Fibroblast of villous mesenchyme (primary cell): ENCODE data around the gene ARPC2. TPM values are rescaled to one million over a fixed set of nuclear protein-coding genes. Genes with fewer than 3 reads are reported as not detected.

Experiments used
- DNase-seq: peaks from one replicate; pipeline ENCODE4 v3.0.0-alpha.2; 2010; ENCODE audit warnings: low read depth
- H3K4me3 ChIP-seq: 2 replicates; pipeline ENCODE4 v1.5.1; 2011; ENCODE audit warnings: low read depth, mild to moderate bottlenecking, low read length
- CTCF ChIP-seq: IDR thresholded peaks from 2 replicates; pipeline ENCODE4 v1.5.1; 2012; ENCODE audit warnings: low read depth, mild to moderate bottlenecking, low read length; ENCODE audit not compliant: insufficient read depth
- total RNA-seq: library from RNA; depleted of rRNA; stranded (reverse); fragments of >200 nt; gene quantifications from 2 replicates; pipeline ENCODE4 v1.2.3, GENCODE V29; 2012

Gene ARPC2
- total RNA-seq, 1 donor = 482 TPM

GRCh38 chr2:218294430-218295022 is 77.5 kb downstream of the ARPC2 start:
- no peak for DNase-seq
- H3K4me3 ChIP-seq = no peak overlapping the region
- no peak for TF ChIP-seq CTCF

- H3K4me3 ChIP-seq = no peak overlapping the region
- no peak for TF ChIP-seq CTCF
- DNase-seq = peak; percentile 64
Measured at GRCh38 chr2:218295029-218295428, 78.0 kb downstream of the ARPC2 start.

GRCh38 chr2:218296200-218296599 is 79.2 kb downstream of the ARPC2 start:
- DNase-seq = no peak
- H3K4me3 ChIP-seq = no peak overlapping the region
- no peak for TF ChIP-seq CTCF

GRCh38 chr2:218296847-218297246 is 79.9 kb downstream of the ARPC2 start:
- no peak overlapping the region for H3K4me3 ChIP-seq
- TF ChIP-seq CTCF = peak; percentile 2
- DNase-seq = no peak

- no peak for TF ChIP-seq CTCF
- H3K4me3 ChIP-seq = no peak overlapping the region
- no peak for DNase-seq
Measured at GRCh38 chr2:218298314-218298875, 81.4 kb downstream of the ARPC2 start.

GRCh38 chr2:218300141-218300540 is 83.2 kb downstream of the ARPC2 start:
- no peak for DNase-seq
- H3K4me3 ChIP-seq = no peak overlapping the region
- no peak for TF ChIP-seq CTCF

- H3K4me3 ChIP-seq = no peak overlapping the region
- peak; percentile 95 for TF ChIP-seq CTCF
- DNase-seq = peak; percentile 84
Measured at GRCh38 chr2:218301176-218301819, 84.3 kb downstream of the ARPC2 start.
